Raji (cell line): ENCODE data around the gene PHRF1.

Experiments used
- POLR2A ChIP-seq: IDR thresholded peaks from 2 replicates; pipeline ENCODE4 v1.6.1; 2011; ENCODE audit warnings: low read depth, low read length, control low read depth; ENCODE audit not compliant: insufficient read depth

Gene PHRF1

GRCh38 chr11:575996-576768, at the start of gene PHRF1:
Gene PHRF1 (plus strand): TSS chr11:576470. CDS start chr11:581513, 5,043 bp downstream.
- TF ChIP-seq POLR2A = peak; percentile 73

GRCh38 chr11:528166-528814, 48.0 kb upstream of the PHRF1 start:
- TF ChIP-seq POLR2A = no peak

- TF ChIP-seq POLR2A = no peak
These were observed 47.2 kb upstream of the PHRF1 start for GRCh38 chr11:528815-529727.

- TF ChIP-seq POLR2A = no peak
These were observed 46.4 kb upstream of the PHRF1 start for GRCh38 chr11:529728-530411.

GRCh38 chr11:530960-531831, 45.1 kb upstream of the PHRF1 start:
- no peak for TF ChIP-seq POLR2A

- TF ChIP-seq POLR2A = no peak
These were observed 44.2 kb upstream of the PHRF1 start for GRCh38 chr11:531919-532526.

- TF ChIP-seq POLR2A = no peak
These were observed 43.7 kb upstream of the PHRF1 start for GRCh38 chr11:532527-532985.

- TF ChIP-seq POLR2A = no peak
These were observed 43.2 kb upstream of the PHRF1 start for GRCh38 chr11:532986-533585.

GRCh38 chr11:533586-534395, 42.5 kb upstream of the PHRF1 start:
- no peak for TF ChIP-seq POLR2A

GRCh38 chr11:534396-535209, 41.7 kb upstream of the PHRF1 start:
- TF ChIP-seq POLR2A = no peak

- no peak for TF ChIP-seq POLR2A
These were observed 41.1 kb upstream of the PHRF1 start for GRCh38 chr11:535210-535518.
